DOHH2 (cell line): ENCODE results near the gene MGAT4A.

Experiments used
- CTCF ChIP-seq: fragments of 200-600 bp; sonication (generic); IDR thresholded peaks from one replicate; pipeline ENCODE4 v1.5.1; 2014; ENCODE audit warnings: antibody characterized with exemption, mild to moderate bottlenecking, low read depth, low read length; ENCODE audit not compliant: poor library complexity, severe bottlenecking
- EZH2phosphoT487 ChIP-seq: fragments of 200-600 bp; sonication (generic); IDR thresholded peaks from 2 replicates; pipeline ENCODE4 v1.6.1; 2017; ENCODE audit warnings: borderline replicate concordance, mild to moderate bottlenecking, antibody characterized with exemption, low read length, moderate library complexity, mixed read lengths

- no peak for TF ChIP-seq CTCF
- TF ChIP-seq EZH2phosphoT487: no peak
Measured at GRCh38 chr2:98606431-98606830, 124.5 kb downstream of the MGAT4A start.
